ENCODE results near the gene BBC3. TPM values are rescaled to one million over a fixed set of nuclear protein-coding genes. Genes with fewer than 3 reads are reported as not detected.

Gene BBC3
- total and polyA plus RNA-seq, 2 of the 4 experiments (the other 2 are of a cell fraction), result 1.6 to 6.5 TPM

DNA sequence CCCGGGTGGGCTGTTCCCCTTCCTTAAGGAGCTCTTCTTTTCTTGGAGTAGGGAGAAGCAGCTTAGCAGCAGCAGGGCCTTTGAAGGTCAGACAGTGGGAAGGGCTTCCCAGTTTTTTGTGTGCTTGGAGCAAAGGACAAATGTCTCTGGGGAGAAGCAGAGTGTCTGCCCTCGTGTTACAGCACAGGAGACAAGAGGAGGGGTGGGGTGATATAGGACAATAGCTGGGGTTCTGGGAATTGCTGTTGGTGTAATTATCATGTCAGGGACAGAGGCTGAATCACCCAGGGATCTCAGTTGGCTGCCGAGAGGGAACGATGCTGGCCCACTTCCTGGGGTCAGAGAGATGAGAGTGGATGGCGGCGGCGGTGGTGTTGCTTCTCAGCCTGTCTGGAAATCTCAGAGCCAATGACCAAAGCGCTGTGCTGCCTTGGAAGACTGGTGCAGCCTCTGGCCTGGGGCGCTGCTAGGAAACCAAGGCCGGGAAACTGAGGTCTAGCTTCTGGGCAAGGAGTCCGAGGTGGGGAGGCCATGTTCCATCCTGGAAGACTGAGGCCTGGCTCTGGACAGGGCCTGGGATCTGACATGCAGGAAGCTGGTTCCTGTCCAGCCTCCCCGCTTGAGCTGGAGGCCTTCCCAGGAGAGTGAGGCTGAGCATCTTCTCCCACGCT, 44.9 kb upstream of the BBC3 start:
- Histone ChIP-seq H2AK9ac (replicated peaks; ENCODE audit: low read depth, low read length, poor library complexity) (peak overlapping the region; percentile 76), H3K14ac (replicated peaks; ENCODE audit: low read depth, low read length) (peak overlapping the region; percentile 78), H3K4ac (ENCODE audit: low read depth, low read length) (peak overlapping the region; percentile 67), H4K5ac (ENCODE audit: low read depth, low read length) (no peak overlapping the region), H3K9ac (ENCODE audit: low read depth, low read length) (peak overlapping the region; percentile 47), H2BK15ac (ENCODE audit: low read depth, low read length) (no peak overlapping the region), H3K27me3 (ENCODE audit: control insufficient read depth, insufficient read depth, low read length) (no peaks in the 10 kb centered on the region), H3K79me1 (ENCODE audit: low read depth in 1 of 2, low read length in 2 of 2) (peaks cover 6 to 35% of the 10 kb centered on the region in 2 experiments; a peak in 3 of 4 replicates), H3K27ac (ENCODE audit: insufficient read depth, low read length) (peak overlapping the region; percentile 48), H2BK20ac (ENCODE audit: low read depth, low read length) (peak overlapping the region; percentile 26; the same call in 1 of the 2 replicates), H2BK120ac (ENCODE audit: low read depth, low read length) (peak overlapping the region; percentile 38; the same call in 1 of the 2 replicates), H2AK5ac (ENCODE audit: low read depth, low read length) (peak overlapping the region; percentile 79; the same call in 1 of the 2 replicates), H3K23ac (ENCODE audit: low read depth, low read length) (peak overlapping the region; percentile 63), H2AFZ (replicated peaks; ENCODE audit: low read length, poor library complexity) (peak overlapping the region; percentile 90), H3K4me3 (ENCODE audit: insufficient read depth, low read depth, low read length) (0 out of 2 replicates have a peak overlapping the region, but pooled peaks have one; percentile 68), H3K9me3 (ENCODE audit: control insufficient read depth, insufficient read depth, low read length) (no peaks in the 10 kb centered on the region), H3K4me2 (ENCODE audit: low read depth, low read length) (peak overlapping the region; percentile 67), H4K20me1 (ENCODE audit: insufficient read depth, low read length) (peaks cover 20% of the 10 kb centered on the region), H4K91ac (ENCODE audit: insufficient read depth, low read depth, low read length) (peak overlapping the region; percentile 44), H4K8ac (ENCODE audit: low read depth in 2 of 2, low read length in 2 of 2) (peak overlapping the region in 1 of 2 experiments; percentile 29; a peak in 1 of 4 replicates), H3K9me1 (ENCODE audit: insufficient read depth, low read length) (peaks cover 16% of the 10 kb centered on the region), H2BK5ac (ENCODE audit: low read depth, low read length, poor library complexity, severe bottlenecking) (peak overlapping the region; percentile 18), H3K18ac (ENCODE audit: low read depth, low read length) (no peak overlapping the region), H3K36me3 (ENCODE audit: control insufficient read depth, insufficient read depth, low read length) (peaks cover 16% of the 10 kb centered on the region), H3K56ac (ENCODE audit: extremely low read depth, insufficient read depth, low read length) (no peak overlapping the region), H3K4me1 (ENCODE audit: control insufficient read depth, insufficient read depth, low read length) (peaks cover 14% of the 10 kb centered on the region)
- WGBS, 2 experiments (ENCODE audit: extremely low coverage in 2 of 2, insufficient read length in 1 of 2), result 68% methylated on average over 9 of the region's 13 CpGs; no CpG with 5 or more reads in 1 of the 2 experiments
- dilution Hi-C loops (cut with HindIII; ENCODE audit: low sequenced_read_pairs, unreplicated experiment), result no loop called here
- no peak for ATAC-seq (ENCODE audit: low read depth)
- ChIA-PET CTCF (interaction anchor here (0.6 to 1.6 kb wide), 3 partner anchors 8 to 28 kb away, joined by 3 read pairs; no protein-coding TSS in a partner anchor), POLR2A (ENCODE audit: unreplicated experiment) (interaction anchor here (0.6 to 1.0 kb wide), 2 partner anchors 20 to 118 kb away, joined by 4 read pairs; partner anchors contain the start of gene CCDC9)
- in situ Hi-C loops (cut with MboI; ENCODE audit: low sequenced_read_pairs), result loop anchor here (25.0 kb wide), 1 partner anchor 436 kb away; the partner anchor contains the start of gene EHD2
- DNase-seq, result peak; percentile 57
- intact Hi-C loops (cut with micrococcal nuclease), result loop anchor here (1.0 kb wide), 1 partner anchor 32 kb away; no protein-coding TSS in a partner anchor
- no TSS peak for BruUV-seq (replicated peaks)
- no peak for TF ChIP-seq MAZ (IDR thresholded peaks at IDR 0.05; ENCODE audit: borderline replicate concordance, low read depth, low read length)
- TF ChIP-seq CEBPB (IDR thresholded peaks at IDR 0.05; ENCODE audit: low read depth, low read length), result no peak
- no peak for TF ChIP-seq CHD1 (IDR thresholded peaks at IDR 0.05; ENCODE audit: low read depth, low read length)
- TF ChIP-seq, protein P1, sequence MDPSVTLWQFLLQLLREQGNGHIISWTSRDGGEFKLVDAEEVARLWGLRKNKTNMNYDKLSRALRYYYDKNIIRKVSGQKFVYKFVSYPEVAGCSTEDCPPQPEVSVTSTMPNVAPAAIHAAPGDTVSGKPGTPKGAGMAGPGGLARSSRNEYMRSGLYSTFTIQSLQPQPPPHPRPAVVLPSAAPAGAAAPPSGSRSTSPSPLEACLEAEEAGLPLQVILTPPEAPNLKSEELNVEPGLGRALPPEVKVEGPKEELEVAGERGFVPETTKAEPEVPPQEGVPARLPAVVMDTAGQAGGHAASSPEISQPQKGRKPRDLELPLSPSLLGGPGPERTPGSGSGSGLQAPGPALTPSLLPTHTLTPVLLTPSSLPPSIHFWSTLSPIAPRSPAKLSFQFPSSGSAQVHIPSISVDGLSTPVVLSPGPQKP (IDR thresholded peaks at IDR 0.05; ENCODE audit: borderline replicate concordance, low read depth, low read length), result no peak
- TF ChIP-seq MAFK (IDR thresholded peaks at IDR 0.05; ENCODE audit: low read depth, low read length), result no peak
